ENCODE data around the gene PRF1. TPM values are rescaled to one million over a fixed set of nuclear protein-coding genes. Genes with fewer than 3 reads are reported as not detected.

Gene PRF1
- total and polyA plus RNA-seq, 2 donors (not counting 1 experiment from before 2014, with no cell fraction given): not detected

DNA sequence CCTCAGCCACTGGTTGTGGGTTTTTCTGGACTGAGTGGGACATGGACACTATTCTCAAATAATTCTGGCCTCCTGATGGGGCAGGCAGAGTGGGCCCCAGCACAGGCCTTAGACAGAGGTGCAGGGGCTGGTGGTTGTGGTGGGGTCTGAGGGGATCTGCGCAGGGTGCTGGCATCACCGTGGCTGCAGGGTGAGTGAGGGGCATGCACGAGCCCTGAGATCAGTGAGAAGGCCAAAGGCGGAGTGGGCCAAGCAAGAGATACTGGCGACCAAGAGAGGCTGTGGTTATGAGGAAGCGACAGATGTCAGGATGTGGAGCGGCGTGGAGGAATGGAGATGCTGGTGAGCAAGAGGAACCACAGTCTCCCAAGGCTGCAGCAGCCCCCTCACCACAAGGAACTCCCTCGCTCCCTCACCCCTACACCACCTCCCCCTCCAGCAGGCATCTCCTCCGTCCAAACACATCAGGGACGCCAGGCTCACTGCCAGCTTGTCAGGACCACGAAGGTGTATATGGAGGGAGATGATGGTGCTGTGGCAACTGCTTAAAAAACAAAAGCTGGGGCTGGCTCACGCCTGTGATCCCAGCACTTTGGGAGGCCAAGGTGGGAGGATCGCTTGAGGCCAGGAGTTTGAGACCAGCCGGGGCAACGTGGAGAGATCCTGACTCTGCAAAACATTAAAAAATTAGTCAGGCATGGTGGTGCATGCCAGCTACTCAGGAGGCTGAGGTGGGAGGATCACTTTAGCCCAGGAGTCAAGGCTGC is 9.6 kb downstream of the PRF1 start:
- Histone ChIP-seq H3K27me3 (ENCODE audit: control insufficient read depth, insufficient read depth, low read length) (peaks cover 12% of the 10 kb centered on the region), H2AFZ (ENCODE audit: low read length) (no peak overlapping the region), H3K79me2 (ENCODE audit: control insufficient read depth, insufficient read depth, low read length) (no peaks in the 10 kb centered on the region), H3K36me3 (ENCODE audit: control insufficient read depth, insufficient read depth, low read length) (no peaks in the 10 kb centered on the region), H3K4me1 (ENCODE audit: control insufficient read depth, extremely low read depth, insufficient read depth, low read length) (no peaks in the 10 kb centered on the region), H3K9ac (ENCODE audit: insufficient read depth, low read length) (no peak overlapping the region), H3K27ac (ENCODE audit: insufficient read depth, low read length) (no peak overlapping the region), H3K4me3 (replicated peaks in 1 of 4; ENCODE audit: control extremely low read depth in 1 of 4, insufficient read depth in 1 of 4, low read depth in 3 of 4, low read length in 4 of 4) (no peak overlapping the region), H3K4me2 (ENCODE audit: extremely low read depth, insufficient read depth, low read length) (no peak overlapping the region), H3K9me3 (ENCODE audit: control insufficient read depth, insufficient read depth, low read depth, low read length) (no peaks in the 10 kb centered on the region), H4K20me1 (ENCODE audit: control insufficient read depth, extremely low read depth, insufficient read depth, low read length) (no peaks in the 10 kb centered on the region)
- no peak for DNase-seq (ENCODE audit: low read depth in 2 of 2)
- TF ChIP-seq EZH2 (IDR thresholded peaks at IDR 0.05; ENCODE audit: low read length, missing control alignments): no peak
- TF ChIP-seq, protein P1, sequence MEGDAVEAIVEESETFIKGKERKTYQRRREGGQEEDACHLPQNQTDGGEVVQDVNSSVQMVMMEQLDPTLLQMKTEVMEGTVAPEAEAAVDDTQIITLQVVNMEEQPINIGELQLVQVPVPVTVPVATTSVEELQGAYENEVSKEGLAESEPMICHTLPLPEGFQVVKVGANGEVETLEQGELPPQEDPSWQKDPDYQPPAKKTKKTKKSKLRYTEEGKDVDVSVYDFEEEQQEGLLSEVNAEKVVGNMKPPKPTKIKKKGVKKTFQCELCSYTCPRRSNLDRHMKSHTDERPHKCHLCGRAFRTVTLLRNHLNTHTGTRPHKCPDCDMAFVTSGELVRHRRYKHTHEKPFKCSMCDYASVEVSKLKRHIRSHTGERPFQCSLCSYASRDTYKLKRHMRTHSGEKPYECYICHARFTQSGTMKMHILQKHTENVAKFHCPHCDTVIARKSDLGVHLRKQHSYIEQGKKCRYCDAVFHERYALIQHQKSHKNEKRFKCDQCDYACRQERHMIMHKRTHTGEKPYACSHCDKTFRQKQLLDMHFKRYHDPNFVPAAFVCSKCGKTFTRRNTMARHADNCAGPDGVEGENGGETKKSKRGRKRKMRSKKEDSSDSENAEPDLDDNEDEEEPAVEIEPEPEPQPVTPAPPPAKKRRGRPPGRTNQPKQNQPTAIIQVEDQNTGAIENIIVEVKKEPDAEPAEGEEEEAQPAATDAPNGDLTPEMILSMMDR (conservative IDR thresholded peaks at IDR 0.05 in 1 of 2, IDR thresholded peaks at IDR 0.05 in 1 of 2; ENCODE audit: low read depth in 1 of 2, low read length in 2 of 2): no peak

DNA sequence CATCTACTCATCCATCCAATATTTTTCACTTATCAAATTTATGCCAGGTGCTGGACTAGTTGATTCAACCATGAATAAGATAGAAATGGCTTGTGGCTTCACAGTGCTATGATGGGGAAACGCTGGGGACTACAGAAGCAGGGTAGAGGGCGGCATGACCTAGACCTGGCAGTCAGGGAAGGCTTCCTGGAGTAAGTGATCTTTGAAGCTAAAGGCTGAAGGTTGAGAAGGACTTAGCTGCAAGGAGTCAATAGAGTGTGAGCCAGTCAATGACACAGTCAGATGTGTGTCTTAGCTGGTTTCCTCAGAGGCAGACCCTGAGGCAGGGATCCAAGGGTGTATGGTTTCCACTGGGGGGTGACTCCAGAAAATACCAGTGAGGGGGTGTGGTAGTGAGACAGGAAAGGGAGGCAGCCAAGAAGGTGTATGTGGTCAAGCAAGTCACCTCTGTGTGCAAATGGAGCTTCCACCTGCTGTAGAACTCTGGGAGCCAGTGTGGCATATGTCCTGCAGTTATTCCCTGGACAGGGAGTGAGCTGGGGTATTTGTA is 10.3 kb downstream of the PRF1 start:
- DNase-seq (ENCODE audit: low read depth in 2 of 2): no peak
- no peaks in the 10 kb centered on the region for H3K9me3 ChIP-seq (ENCODE audit: control insufficient read depth, insufficient read depth, low read depth, low read length)
- TF ChIP-seq, protein P1 (conservative IDR thresholded peaks at IDR 0.05 in 1 of 2, IDR thresholded peaks at IDR 0.05 in 1 of 2; ENCODE audit: low read depth in 1 of 2, low read length in 2 of 2): no peak
- TF ChIP-seq EZH2 (IDR thresholded peaks at IDR 0.05; ENCODE audit: low read length, missing control alignments): no peak

DNA sequence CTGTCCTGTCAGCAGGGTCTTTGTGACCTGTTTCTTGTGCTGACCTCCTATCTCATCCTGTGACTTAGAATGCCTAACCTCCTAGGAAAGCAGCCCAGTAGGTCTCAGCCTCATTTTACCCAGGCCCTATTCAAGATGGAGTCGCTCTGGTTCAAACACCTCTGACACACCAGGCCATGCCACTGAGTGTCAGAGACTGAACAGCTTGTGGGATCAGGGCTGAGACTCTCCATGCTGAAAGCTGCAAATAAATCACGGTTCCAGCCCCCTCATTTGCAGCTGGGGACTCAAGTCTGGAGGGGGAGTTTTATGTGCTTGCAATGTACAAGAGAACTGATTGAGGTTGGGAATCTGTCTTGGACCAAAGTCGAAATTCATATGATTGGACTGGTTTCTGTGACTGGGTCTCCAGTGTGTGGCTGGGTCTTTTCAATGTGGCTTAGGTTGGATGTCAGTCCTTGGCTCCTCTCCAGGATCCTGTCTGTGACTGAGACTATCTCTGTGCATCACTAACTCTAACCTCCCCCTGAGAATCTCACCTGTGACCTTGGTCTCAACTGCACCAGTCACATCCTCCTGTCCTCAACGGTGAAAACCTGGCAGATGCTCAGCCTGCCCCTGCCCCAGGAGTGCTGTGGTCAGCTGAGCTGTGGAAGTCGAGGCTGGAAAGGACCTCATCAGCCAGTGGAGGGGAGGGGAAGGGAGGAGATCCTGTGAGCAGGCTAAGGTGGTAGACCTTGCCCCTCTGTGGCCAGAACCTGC is 11.7 kb downstream of the PRF1 start:
- Histone ChIP-seq H3K79me2 (ENCODE audit: control insufficient read depth, insufficient read depth, low read length) (no peaks in the 10 kb centered on the region), H3K9me3 (ENCODE audit: control insufficient read depth, insufficient read depth, low read depth, low read length) (no peaks in the 10 kb centered on the region), H3K27me3 (ENCODE audit: control insufficient read depth, insufficient read depth, low read length) (peaks cover 15% of the 10 kb centered on the region), H3K4me3 (replicated peaks in 1 of 4; ENCODE audit: control extremely low read depth in 1 of 4, insufficient read depth in 1 of 4, low read depth in 3 of 4, low read length in 4 of 4) (no peak overlapping the region), H3K9ac (ENCODE audit: insufficient read depth, low read length) (no peak overlapping the region), H4K20me1 (ENCODE audit: control insufficient read depth, extremely low read depth, insufficient read depth, low read length) (no peaks in the 10 kb centered on the region), H2AFZ (ENCODE audit: low read length) (no peak overlapping the region), H3K4me1 (ENCODE audit: control insufficient read depth, extremely low read depth, insufficient read depth, low read length) (no peaks in the 10 kb centered on the region), H3K36me3 (ENCODE audit: control insufficient read depth, insufficient read depth, low read length) (no peaks in the 10 kb centered on the region), H3K4me2 (ENCODE audit: extremely low read depth, insufficient read depth, low read length) (no peak overlapping the region), H3K27ac (ENCODE audit: insufficient read depth, low read length) (no peak overlapping the region)
- no peak for DNase-seq (ENCODE audit: low read depth in 2 of 2)
- TF ChIP-seq, protein P1 (conservative IDR thresholded peaks at IDR 0.05 in 1 of 2, IDR thresholded peaks at IDR 0.05 in 1 of 2; ENCODE audit: low read depth in 1 of 2, low read length in 2 of 2): no peak
- no peak for TF ChIP-seq EZH2 (IDR thresholded peaks at IDR 0.05; ENCODE audit: low read length, missing control alignments)

More for the DNA sequence above, 10.3 kb downstream of the PRF1 start:
- H3K4me3 ChIP-seq (replicated peaks in 1 of 4; ENCODE audit: control extremely low read depth in 1 of 4, insufficient read depth in 1 of 4, low read depth in 3 of 4, low read length in 4 of 4): no peak overlapping the region
- H3K27ac ChIP-seq (ENCODE audit: insufficient read depth, low read length): no peak overlapping the region
- no peaks in the 10 kb centered on the region for H3K36me3 ChIP-seq (ENCODE audit: control insufficient read depth, insufficient read depth, low read length)
- H4K20me1 ChIP-seq (ENCODE audit: control insufficient read depth, extremely low read depth, insufficient read depth, low read length): no peaks in the 10 kb centered on the region
- H3K4me2 ChIP-seq (ENCODE audit: extremely low read depth, insufficient read depth, low read length): no peak overlapping the region
- peaks cover 12% of the 10 kb centered on the region for H3K27me3 ChIP-seq (ENCODE audit: control insufficient read depth, insufficient read depth, low read length)
- H3K4me1 ChIP-seq (ENCODE audit: control insufficient read depth, extremely low read depth, insufficient read depth, low read length): no peaks in the 10 kb centered on the region
- H3K79me2 ChIP-seq (ENCODE audit: control insufficient read depth, insufficient read depth, low read length): no peaks in the 10 kb centered on the region
- no peak overlapping the region for H3K9ac ChIP-seq (ENCODE audit: insufficient read depth, low read length)
- H2AFZ ChIP-seq (ENCODE audit: low read length): no peak overlapping the region
